ENCODE measurements around the gene MDFI.

DNA sequence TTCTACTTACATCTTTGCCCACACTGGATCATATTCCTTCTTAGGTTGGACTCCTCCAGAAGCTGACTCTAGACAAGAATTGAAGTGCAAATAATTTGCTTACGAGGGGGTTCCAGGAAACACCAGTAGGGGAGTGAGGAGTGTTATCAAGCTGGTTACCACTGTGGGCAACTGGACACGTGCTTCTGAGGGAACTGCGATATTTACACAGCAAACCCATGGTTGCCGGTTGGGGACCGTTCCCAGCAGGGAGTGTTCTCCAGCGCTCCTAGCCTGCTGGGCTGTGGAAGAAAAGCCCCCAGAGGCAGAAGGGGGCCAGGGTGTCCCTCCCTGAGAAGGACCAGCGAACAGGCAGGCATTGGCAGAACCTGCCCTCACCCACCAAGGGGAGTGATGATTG lies 21.7 kb downstream of the MDFI start:
- TF ChIP-seq EZH2phosphoT487 (IDR thresholded peaks at IDR 0.05; ENCODE audit: insufficient read depth, low read depth) (no peak), EZH2 (IDR thresholded peaks at IDR 0.05; ENCODE audit: insufficient read depth, poor library complexity, severe bottlenecking) (no peak)
